NCI-H345 (cell line): ENCODE results near the gene ABCG5.

Experiments
- DNase-seq: peaks from one replicate; lab custom pipeline; 2025; lab: John Stamatoyannopoulos, UW

ABCG5 gene

GRCh38 chr2:43806719-43807031 is 32.0 kb downstream of the ABCG5 start:
- DNase-seq: no peak

GRCh38 chr2:43803113-43803512 is 35.5 kb downstream of the ABCG5 start:
- DNase-seq: no peak

- no peak for DNase-seq
Observed at GRCh38 chr2:43802135-43802534, 36.5 kb downstream of the ABCG5 start.

- no peak for DNase-seq
Observed at GRCh38 chr2:43800894-43801293, 37.7 kb downstream of the ABCG5 start.

GRCh38 chr2:43798300-43798699 is 40.3 kb downstream of the ABCG5 start:
- no peak for DNase-seq

GRCh38 chr2:43796206-43796605 is 42.4 kb downstream of the ABCG5 start:
- no peak for DNase-seq

GRCh38 chr2:43794956-43795355 is 43.7 kb downstream of the ABCG5 start:
- no peak for DNase-seq

- DNase-seq: no peak
Observed at GRCh38 chr2:43792653-43793052, 46.0 kb downstream of the ABCG5 start.

- DNase-seq: no peak
Observed at GRCh38 chr2:43791035-43791765, 47.4 kb downstream of the ABCG5 start.

GRCh38 chr2:43790147-43790546 is 48.5 kb downstream of the ABCG5 start:
- no peak for DNase-seq

- DNase-seq: no peak
Observed at GRCh38 chr2:43788646-43789045, 50.0 kb downstream of the ABCG5 start.

- DNase-seq: no peak
Observed at GRCh38 chr2:43787895-43788294, 50.7 kb downstream of the ABCG5 start.

GRCh38 chr2:43778233-43778632 is 60.4 kb downstream of the ABCG5 start:
- DNase-seq: no peak

GRCh38 chr2:43777306-43777926 is 61.2 kb downstream of the ABCG5 start:
- DNase-seq: no peak

GRCh38 chr2:43776324-43776723 is 62.3 kb downstream of the ABCG5 start:
- DNase-seq: no peak

GRCh38 chr2:43774617-43775016 is 64.0 kb downstream of the ABCG5 start:
- no peak for DNase-seq

- peak; percentile 91 for DNase-seq
Observed at GRCh38 chr2:43773876-43774613, 64.6 kb downstream of the ABCG5 start, which contains the start of gene DYNC2LI1. DYNC2LI1 (plus strand) TSS chr2:43774039; CDS start chr2:43774139, 100 bp downstream.

GRCh38 chr2:43766006-43766405 is 72.6 kb downstream of the ABCG5 start:
- no peak for DNase-seq

GRCh38 chr2:43764086-43764705 is 74.4 kb downstream of the ABCG5 start:
- no peak for DNase-seq

- DNase-seq: no peak
Observed at GRCh38 chr2:43763091-43763490, 75.5 kb downstream of the ABCG5 start.
